Neutrophil (primary cell): ENCODE data around the gene UIMC1.

Experiments used
- H3K27ac ChIP-seq: fragments of 200-600 bp; sonication (generic); 2 replicates; pipeline ENCODE4 v1.5.1; 2016; ENCODE audit warnings: mild to moderate bottlenecking, moderate library complexity
- H3K27me3 ChIP-seq: fragments of 200-600 bp; sonication (generic); 2 replicates; pipeline ENCODE4 v1.6.0; 2016; ENCODE audit warnings: mild to moderate bottlenecking
- H3K36me3 ChIP-seq: fragments of 200-600 bp; sonication (generic); 2 replicates; pipeline ENCODE4 v1.5.1; 2017
- H3K4me1 ChIP-seq, 2 experiments: fragments of 200-600 bp in 1 of 2; sonication (generic) in 1 of 2; 1 replicate in 1 of 2; 2 replicates in 1 of 2; pipeline versions ENCODE4 v1.5.1 to v1.6.1; 2013 to 2016; ENCODE audit warnings: low read depth in 1 of 2, low read length in 1 of 2, mild to moderate bottlenecking in 1 of 2, moderate library complexity in 1 of 2; ENCODE audit not compliant: control insufficient read depth in 1 of 2, insufficient read depth in 1 of 2
- H3K4me3 ChIP-seq, 2 experiments: fragments of 200-600 bp in 1 of 2; sonication (generic) in 1 of 2; 1 replicate in 1 of 2; 2 replicates in 1 of 2; pipeline ENCODE4 v1.5.1; 2013 to 2016; ENCODE audit warnings: low read depth in 1 of 2, low read length in 1 of 2, mild to moderate bottlenecking in 1 of 2, moderate library complexity in 1 of 2
- H3K9me3 ChIP-seq: fragments of 200-600 bp; sonication (generic); 2 replicates; pipeline ENCODE4 v1.5.1; 2016
- TF ChIP-seq, protein P1 (sequence below): fragments of 200-600 bp; sonication (generic); IDR thresholded peaks from 2 replicates; pipeline ENCODE4 v1.5.1; 2016; ENCODE audit warnings: antibody characterized with exemption

Gene UIMC1

DNA sequence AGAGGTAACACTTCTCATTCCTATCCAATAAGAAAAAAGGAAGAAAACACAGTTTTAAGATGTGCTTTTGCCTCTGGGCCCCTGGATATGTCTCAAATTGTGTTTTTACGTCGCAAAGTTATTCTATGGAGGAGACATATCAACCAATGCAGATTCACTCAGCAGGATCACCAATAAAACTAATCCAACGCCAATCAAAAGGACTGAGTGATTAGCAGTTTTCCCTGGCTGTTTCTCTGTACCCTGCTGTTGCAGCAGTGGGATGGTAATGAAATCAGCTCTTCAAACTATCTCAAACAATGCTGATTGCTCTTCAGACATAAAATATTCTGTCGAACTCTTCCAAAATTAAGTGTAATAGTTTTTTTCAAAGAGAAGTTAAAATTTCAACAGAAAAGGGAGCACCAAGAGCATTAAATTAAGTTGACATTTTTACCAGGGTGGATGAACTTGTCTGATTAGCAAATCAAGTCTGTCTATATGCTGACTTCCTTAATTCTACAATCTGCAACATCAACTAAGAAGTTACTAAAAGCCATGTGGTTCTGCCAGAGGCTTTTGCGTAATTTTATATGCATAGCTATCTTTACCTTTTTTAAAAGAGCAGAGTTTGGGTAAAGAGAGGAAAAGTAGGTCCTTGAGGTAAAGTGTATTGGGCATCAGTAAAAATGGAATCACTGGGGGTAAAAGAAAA is 97.8 kb downstream of the UIMC1 start:
- H3K36me3 ChIP-seq = peaks cover 52% of the 10 kb centered on the region
- no peaks in the 10 kb centered on the region for H3K27me3 ChIP-seq

DNA sequence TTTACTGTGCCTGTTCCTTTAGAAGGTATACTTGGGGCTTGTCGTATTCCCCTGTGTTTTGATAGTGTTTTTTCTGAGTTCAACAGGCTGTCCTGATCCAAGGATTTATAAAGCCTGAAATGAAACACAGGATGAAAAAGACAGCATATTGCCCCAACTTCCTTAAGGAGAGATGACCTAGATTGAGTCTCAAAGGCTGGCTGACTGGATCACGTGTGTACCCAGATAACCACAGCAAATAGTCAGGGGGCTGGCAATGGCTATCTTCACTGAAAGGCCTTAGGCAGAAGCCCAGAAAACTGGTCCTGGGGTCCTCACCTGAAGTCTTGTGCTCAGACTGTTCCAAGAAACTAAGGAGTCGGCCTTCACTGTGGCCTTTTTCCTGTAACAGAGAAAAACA is 99.8 kb downstream of the UIMC1 start:
- Histone ChIP-seq H3K4me1 (peaks cover 50 to 57% of the 10 kb centered on the region in 2 experiments), H3K36me3 (peaks cover 60% of the 10 kb centered on the region), H3K27ac (no peak overlapping the region), H3K9me3 (no peaks in the 10 kb centered on the region), H3K27me3 (no peaks in the 10 kb centered on the region), H3K4me3 (no peak overlapping the region)
- TF ChIP-seq, protein P1, sequence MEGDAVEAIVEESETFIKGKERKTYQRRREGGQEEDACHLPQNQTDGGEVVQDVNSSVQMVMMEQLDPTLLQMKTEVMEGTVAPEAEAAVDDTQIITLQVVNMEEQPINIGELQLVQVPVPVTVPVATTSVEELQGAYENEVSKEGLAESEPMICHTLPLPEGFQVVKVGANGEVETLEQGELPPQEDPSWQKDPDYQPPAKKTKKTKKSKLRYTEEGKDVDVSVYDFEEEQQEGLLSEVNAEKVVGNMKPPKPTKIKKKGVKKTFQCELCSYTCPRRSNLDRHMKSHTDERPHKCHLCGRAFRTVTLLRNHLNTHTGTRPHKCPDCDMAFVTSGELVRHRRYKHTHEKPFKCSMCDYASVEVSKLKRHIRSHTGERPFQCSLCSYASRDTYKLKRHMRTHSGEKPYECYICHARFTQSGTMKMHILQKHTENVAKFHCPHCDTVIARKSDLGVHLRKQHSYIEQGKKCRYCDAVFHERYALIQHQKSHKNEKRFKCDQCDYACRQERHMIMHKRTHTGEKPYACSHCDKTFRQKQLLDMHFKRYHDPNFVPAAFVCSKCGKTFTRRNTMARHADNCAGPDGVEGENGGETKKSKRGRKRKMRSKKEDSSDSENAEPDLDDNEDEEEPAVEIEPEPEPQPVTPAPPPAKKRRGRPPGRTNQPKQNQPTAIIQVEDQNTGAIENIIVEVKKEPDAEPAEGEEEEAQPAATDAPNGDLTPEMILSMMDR = no peak

More for the DNA sequence above, 97.8 kb downstream of the UIMC1 start:
- H3K4me3 ChIP-seq = peak overlapping the region in 1 of 2 experiments; percentile 1
- peaks cover 30 to 37% of the 10 kb centered on the region in 2 experiments for H3K4me1 ChIP-seq
- H3K9me3 ChIP-seq = no peaks in the 10 kb centered on the region
- peak overlapping the region; percentile 77 for H3K27ac ChIP-seq
- TF ChIP-seq, protein P1 = no peak

DNA sequence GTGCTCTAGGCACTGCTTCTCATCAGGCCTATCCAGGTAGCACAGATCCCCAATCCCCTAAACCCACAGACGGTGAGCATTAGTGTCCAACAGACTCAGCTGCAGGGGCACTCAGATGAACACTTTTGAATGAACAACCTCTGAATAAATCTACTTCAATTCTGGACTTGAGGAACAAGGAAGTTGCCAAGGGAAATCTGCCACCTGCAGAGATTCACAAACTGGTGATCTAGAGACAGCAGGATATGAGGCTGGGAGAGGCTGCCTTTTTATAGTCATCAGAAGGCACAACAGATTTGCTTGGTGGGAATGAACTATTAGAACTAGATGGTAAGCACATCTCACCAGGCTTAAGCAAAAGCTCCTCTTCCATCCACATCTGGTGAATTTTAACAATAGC is 100.5 kb downstream of the UIMC1 start:
- H3K27ac ChIP-seq = no peak overlapping the region
- no peaks in the 10 kb centered on the region for H3K9me3 ChIP-seq
- H3K4me1 ChIP-seq = peaks cover 57 to 64% of the 10 kb centered on the region in 2 experiments
- H3K27me3 ChIP-seq = no peaks in the 10 kb centered on the region
- TF ChIP-seq, protein P1 = no peak
- no peak overlapping the region for H3K4me3 ChIP-seq
- H3K36me3 ChIP-seq = peaks cover 60% of the 10 kb centered on the region

DNA sequence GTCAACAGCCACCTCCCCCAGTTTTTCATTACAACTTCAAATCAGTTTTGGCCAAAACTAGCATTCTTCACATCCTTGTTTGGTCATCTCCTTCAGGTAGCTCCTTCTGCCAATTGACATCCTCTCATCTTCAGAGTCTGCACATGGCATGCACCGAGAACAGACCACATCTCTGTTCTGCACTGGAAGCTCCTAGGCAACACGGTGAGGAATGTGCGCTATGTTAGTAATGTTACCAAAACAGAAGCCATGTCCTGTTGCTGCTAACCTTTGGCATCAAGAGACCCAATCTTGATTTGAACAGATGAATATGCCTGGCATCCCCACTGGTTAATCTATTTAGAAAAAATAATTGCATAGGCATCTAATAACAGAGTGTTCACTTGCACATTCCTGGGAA is 102.3 kb downstream of the UIMC1 start:
- Histone ChIP-seq H3K27me3 (no peaks in the 10 kb centered on the region), H3K9me3 (no peaks in the 10 kb centered on the region), H3K4me1 (peaks cover 62 to 66% of the 10 kb centered on the region in 2 experiments), H3K36me3 (peaks cover 54% of the 10 kb centered on the region), H3K27ac (peak overlapping the region; percentile 88), H3K4me3 (no peak overlapping the region)
- TF ChIP-seq, protein P1 = no peak

DNA sequence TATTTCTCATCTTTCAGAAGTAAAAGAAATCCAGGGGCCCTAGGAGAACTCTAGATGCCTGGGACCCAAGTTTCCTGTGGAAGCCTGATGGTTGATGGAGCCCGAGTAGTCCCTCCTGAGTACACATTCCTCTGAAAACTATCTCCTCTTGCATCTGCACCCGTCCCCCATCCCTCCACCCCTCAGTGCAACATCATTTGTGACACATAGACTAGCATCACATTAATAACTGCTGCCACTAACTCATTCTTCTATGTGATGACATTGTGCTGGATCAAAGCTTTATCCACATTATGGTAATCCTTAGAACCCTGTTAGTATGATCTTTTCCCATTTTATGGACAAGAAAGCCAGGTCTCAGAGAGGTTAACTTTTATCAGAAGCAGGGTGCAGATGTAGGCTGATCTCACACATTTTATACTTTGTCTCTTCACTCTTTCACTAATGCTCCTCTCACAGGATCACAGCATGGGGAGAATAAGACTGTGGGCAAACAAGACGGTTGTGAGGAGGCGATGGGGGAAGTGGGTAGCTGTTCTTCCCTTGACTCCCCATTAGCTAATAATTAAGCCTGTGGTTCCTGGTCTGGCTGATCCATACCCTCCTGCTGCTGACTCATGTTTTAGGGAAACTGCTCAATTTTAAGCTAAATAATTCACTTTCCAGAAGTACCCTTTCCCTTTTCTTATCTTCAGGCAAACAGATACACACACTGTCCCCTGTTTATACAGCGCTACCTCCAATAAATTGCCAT is 103.5 kb downstream of the UIMC1 start:
- H3K36me3 ChIP-seq = peaks cover 50% of the 10 kb centered on the region
- peak overlapping the region; percentile 88 for H3K27ac ChIP-seq
- H3K9me3 ChIP-seq = no peaks in the 10 kb centered on the region
- TF ChIP-seq, protein P1 = no peak
- no peak overlapping the region for H3K4me3 ChIP-seq
- peaks cover 62 to 66% of the 10 kb centered on the region in 2 experiments for H3K4me1 ChIP-seq
- H3K27me3 ChIP-seq = no peaks in the 10 kb centered on the region
